Measurements from ENCODE around the gene INSM1. TPM values are rescaled to one million over a fixed set of nuclear protein-coding genes. Genes with fewer than 3 reads are reported as not detected.

INSM1 gene
- total and polyA plus RNA-seq, 2 experiments from 2014 or later, result 0.55 to 1.2 TPM

- TF ChIP-seq, protein P1, sequence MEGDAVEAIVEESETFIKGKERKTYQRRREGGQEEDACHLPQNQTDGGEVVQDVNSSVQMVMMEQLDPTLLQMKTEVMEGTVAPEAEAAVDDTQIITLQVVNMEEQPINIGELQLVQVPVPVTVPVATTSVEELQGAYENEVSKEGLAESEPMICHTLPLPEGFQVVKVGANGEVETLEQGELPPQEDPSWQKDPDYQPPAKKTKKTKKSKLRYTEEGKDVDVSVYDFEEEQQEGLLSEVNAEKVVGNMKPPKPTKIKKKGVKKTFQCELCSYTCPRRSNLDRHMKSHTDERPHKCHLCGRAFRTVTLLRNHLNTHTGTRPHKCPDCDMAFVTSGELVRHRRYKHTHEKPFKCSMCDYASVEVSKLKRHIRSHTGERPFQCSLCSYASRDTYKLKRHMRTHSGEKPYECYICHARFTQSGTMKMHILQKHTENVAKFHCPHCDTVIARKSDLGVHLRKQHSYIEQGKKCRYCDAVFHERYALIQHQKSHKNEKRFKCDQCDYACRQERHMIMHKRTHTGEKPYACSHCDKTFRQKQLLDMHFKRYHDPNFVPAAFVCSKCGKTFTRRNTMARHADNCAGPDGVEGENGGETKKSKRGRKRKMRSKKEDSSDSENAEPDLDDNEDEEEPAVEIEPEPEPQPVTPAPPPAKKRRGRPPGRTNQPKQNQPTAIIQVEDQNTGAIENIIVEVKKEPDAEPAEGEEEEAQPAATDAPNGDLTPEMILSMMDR (conservative IDR thresholded peaks at IDR 0.05; ENCODE audit: low read depth in 2 of 2), result no peak
- TF ChIP-seq POLR2AphosphoS5 (IDR thresholded peaks at IDR 0.05; ENCODE audit: low read depth), result no peak
- no peak for TF ChIP-seq STAT1 (IDR thresholded peaks at IDR 0.05; ENCODE audit: unreplicated experiment)
- no peak for TF ChIP-seq ETS1 (IDR thresholded peaks at IDR 0.05)
- no peak for TF ChIP-seq ZNF114 (CRISPR knock-in tag; IDR thresholded peaks at IDR 0.05)
- TF ChIP-seq, protein P2, sequence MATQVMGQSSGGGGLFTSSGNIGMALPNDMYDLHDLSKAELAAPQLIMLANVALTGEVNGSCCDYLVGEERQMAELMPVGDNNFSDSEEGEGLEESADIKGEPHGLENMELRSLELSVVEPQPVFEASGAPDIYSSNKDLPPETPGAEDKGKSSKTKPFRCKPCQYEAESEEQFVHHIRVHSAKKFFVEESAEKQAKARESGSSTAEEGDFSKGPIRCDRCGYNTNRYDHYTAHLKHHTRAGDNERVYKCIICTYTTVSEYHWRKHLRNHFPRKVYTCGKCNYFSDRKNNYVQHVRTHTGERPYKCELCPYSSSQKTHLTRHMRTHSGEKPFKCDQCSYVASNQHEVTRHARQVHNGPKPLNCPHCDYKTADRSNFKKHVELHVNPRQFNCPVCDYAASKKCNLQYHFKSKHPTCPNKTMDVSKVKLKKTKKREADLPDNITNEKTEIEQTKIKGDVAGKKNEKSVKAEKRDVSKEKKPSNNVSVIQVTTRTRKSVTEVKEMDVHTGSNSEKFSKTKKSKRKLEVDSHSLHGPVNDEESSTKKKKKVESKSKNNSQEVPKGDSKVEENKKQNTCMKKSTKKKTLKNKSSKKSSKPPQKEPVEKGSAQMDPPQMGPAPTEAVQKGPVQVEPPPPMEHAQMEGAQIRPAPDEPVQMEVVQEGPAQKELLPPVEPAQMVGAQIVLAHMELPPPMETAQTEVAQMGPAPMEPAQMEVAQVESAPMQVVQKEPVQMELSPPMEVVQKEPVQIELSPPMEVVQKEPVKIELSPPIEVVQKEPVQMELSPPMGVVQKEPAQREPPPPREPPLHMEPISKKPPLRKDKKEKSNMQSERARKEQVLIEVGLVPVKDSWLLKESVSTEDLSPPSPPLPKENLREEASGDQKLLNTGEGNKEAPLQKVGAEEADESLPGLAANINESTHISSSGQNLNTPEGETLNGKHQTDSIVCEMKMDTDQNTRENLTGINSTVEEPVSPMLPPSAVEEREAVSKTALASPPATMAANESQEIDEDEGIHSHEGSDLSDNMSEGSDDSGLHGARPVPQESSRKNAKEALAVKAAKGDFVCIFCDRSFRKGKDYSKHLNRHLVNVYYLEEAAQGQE (IDR thresholded peaks at IDR 0.05; ENCODE audit: unreplicated experiment), result no peak
Measured at GRCh38 chr20:20318365-20319161, 49.3 kb upstream of the INSM1 start (continued).

DNA sequence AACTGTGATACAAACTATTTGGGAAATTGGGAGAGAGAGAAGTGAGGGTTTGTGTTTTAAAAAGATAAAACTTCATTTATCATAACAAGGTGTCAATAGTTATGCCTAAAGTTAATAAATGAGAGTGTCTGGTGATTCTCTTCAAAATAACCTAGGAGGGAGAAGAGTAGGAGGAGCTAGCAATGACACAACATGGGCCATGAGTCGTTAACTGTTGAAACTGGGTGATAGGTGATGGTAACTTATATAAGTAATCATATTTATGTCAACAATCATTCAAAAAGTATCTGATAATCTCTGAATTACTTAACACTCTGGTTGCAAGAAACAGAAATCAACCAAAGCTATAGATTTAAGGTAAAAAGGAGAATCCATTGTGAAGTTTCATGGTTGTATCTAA lies 46.8 kb upstream of the INSM1 start:
- Histone ChIP-seq H2AFZ (no peak overlapping the region), H3K4me1 (ENCODE audit: insufficient read depth) (no peaks in the 10 kb centered on the region), H3K27ac (ENCODE audit: low read depth) (no peak overlapping the region), H3K9me2 (ENCODE audit: insufficient read depth) (no peaks in the 10 kb centered on the region), H3K79me2 (replicated peaks; ENCODE audit: insufficient read depth) (no peaks in the 10 kb centered on the region), H4K20me1 (replicated peaks; ENCODE audit: insufficient read depth) (no peaks in the 10 kb centered on the region; the same call in 1 of the 2 replicates), H3K27me3 (ENCODE audit: insufficient read depth) (no peaks in the 10 kb centered on the region), H3K4me3 (no peak overlapping the region), H3F3A (replicated peaks; ENCODE audit: low read depth) (no peaks in the 10 kb centered on the region), H3K4me2 (no peak overlapping the region), H3K36me3 (ENCODE audit: insufficient read depth) (no peaks in the 10 kb centered on the region)
- ATAC-seq (no peak), DNase-seq (ENCODE audit: low spot score) (no peak)
- Mint-ChIP-seq H3K36me3 (ENCODE audit: low read depth) (no peaks in the 10 kb centered on the region), H3K4me1 (no peaks in the 10 kb centered on the region), H3K4me3 (no peak overlapping the region), H3K27me3 (ENCODE audit: insufficient read depth, low read depth, poor library complexity) (peaks cover 5% of the 10 kb centered on the region), H3K9me3 (peaks cover 4% of the 10 kb centered on the region; the same call in 1 of the 3 replicates), H3K27ac (no peak overlapping the region)
- TF ChIP-seq EZH2 (IDR thresholded peaks at IDR 0.05; ENCODE audit: low read depth, unreplicated experiment), result no peak
- TF ChIP-seq JUNB (IDR thresholded peaks at IDR 0.05; ENCODE audit: unreplicated experiment), result no peak
- TF ChIP-seq STAT1 (IDR thresholded peaks at IDR 0.05; ENCODE audit: unreplicated experiment), result no peak
- TF ChIP-seq ZNF114 (CRISPR knock-in tag; IDR thresholded peaks at IDR 0.05), result no peak
- no peak for TF ChIP-seq ETS1 (IDR thresholded peaks at IDR 0.05)
- TF ChIP-seq, protein P1 (conservative IDR thresholded peaks at IDR 0.05; ENCODE audit: low read depth in 2 of 2), result no peak
- TF ChIP-seq EZH2phosphoT487 (IDR thresholded peaks at IDR 0.05; ENCODE audit: unreplicated experiment), result no peak
- no peak for TF ChIP-seq POLR2AphosphoS5 (IDR thresholded peaks at IDR 0.05; ENCODE audit: low read depth)

Measured in GM23338 (cell line).